Rectal smooth muscle tissue (tissue), 1 donor: ENCODE measurements around the gene LRRC9.
"Not testable (repeated sequence)": the region's sequence is repeated elsewhere in the genome, so short reads cannot be mapped to it uniquely, and the experiment has no call there.

Source experiments
- H3K27ac ChIP-seq: one replicate; pipeline ENCODE4 v1.7.0; 2013; ENCODE audit warnings: low read depth, low read length, inconsistent platforms
- H3K27me3 ChIP-seq: one replicate; pipeline ENCODE4 v1.7.0; 2013; ENCODE audit warnings: low read length; ENCODE audit not compliant: control insufficient read depth, insufficient read depth
- H3K36me3 ChIP-seq: one replicate; pipeline ENCODE4 v1.7.0; 2013; ENCODE audit warnings: low read length; ENCODE audit not compliant: control insufficient read depth, insufficient read depth
- H3K4me1 ChIP-seq: one replicate; pipeline ENCODE4 v1.7.0; 2013; ENCODE audit warnings: low read length; ENCODE audit not compliant: control insufficient read depth, insufficient read depth
- H3K4me3 ChIP-seq: one replicate; pipeline ENCODE4 v1.7.0; 2013; ENCODE audit warnings: low read length
- H3K9ac ChIP-seq: one replicate; pipeline ENCODE4 v1.7.0; 2013; ENCODE audit warnings: low read length

Gene LRRC9

DNA sequence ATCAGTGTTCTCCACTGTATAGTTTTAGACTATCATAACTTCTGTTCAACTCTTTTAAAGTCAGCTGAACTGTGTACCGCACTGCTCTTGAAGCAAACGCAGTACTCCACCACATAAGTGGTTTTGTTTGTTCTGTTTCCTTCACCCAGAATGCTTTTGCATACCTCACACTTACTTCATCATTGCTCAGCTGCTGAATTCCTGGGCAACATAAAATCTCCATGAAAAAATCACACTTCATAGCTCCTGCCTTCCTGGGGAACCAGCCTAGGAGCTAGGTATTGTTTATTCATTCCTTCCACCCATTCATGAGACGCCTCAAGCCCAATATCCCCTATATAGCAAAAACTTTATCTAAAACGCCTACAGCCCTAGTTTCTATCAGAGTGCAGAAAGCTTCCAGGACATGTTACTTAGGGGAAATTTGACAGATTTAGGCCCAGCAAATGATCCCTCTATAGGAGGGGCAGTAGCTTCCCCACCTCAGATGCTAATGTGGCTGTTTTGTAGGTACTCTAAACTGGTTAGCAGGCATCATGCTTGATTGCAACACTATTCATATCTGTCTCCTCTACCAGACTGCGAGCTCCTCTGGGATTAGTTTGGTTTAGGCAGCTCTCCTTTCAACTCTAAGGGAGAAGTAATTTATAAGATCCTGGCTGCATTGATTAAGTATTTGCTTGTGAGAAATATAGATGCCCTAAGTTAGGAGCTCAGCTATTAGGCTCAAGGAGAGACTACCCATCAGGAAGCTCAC, 44.5 kb downstream of the LRRC9 start:
- no peak overlapping the region for H3K9ac ChIP-seq
- H3K27ac ChIP-seq = no peak overlapping the region
- H3K27me3 ChIP-seq = no peaks in the 10 kb centered on the region
- H3K4me1 ChIP-seq = no peaks in the 10 kb centered on the region
- no peaks in the 10 kb centered on the region for H3K36me3 ChIP-seq
- no peak overlapping the region for H3K4me3 ChIP-seq

GRCh38 chr14:59969319-59969718, 49.4 kb downstream of the LRRC9 start:
- H3K27me3 ChIP-seq = no peaks in the 10 kb centered on the region
- H3K9ac ChIP-seq = no peak overlapping the region
- no peak overlapping the region for H3K27ac ChIP-seq
- no peaks in the 10 kb centered on the region for H3K4me1 ChIP-seq
- no peak overlapping the region for H3K4me3 ChIP-seq
- H3K36me3 ChIP-seq = no peaks in the 10 kb centered on the region

DNA sequence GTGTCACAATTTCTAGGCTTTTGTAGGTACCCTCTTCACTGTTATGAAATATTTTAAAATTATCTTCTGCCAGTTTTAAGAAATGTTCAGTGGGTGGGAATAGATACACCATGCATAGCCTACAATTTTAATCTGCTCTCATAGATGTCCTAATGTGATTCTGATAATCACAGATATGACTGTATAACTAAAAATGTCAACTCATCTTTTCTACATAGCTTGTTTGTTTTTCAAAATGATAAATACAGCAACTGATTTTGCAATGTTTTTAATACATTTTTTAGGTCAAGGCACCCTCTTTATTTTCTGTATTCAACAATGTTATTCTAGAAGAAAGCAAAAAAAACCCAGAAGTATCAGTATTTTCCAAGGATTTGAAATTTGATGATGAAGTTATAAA, 61.6 kb downstream of the LRRC9 start:
- no peak overlapping the region for H3K4me3 ChIP-seq
- no peak overlapping the region for H3K27ac ChIP-seq
- H3K4me1 ChIP-seq = no peaks in the 10 kb centered on the region
- H3K36me3 ChIP-seq = no peaks in the 10 kb centered on the region
- no peaks in the 10 kb centered on the region for H3K27me3 ChIP-seq
- H3K9ac ChIP-seq = no peak overlapping the region

- Histone ChIP-seq H3K4me3 (no peak overlapping the region), H3K9ac (no peak overlapping the region), H3K36me3 (no peaks in the 10 kb centered on the region), H3K27ac (no peak overlapping the region), H3K27me3 (no peaks in the 10 kb centered on the region), H3K4me1 (no peaks in the 10 kb centered on the region)
These were observed 63.1 kb downstream of the LRRC9 start for GRCh38 chr14:59983048-59983447.

DNA sequence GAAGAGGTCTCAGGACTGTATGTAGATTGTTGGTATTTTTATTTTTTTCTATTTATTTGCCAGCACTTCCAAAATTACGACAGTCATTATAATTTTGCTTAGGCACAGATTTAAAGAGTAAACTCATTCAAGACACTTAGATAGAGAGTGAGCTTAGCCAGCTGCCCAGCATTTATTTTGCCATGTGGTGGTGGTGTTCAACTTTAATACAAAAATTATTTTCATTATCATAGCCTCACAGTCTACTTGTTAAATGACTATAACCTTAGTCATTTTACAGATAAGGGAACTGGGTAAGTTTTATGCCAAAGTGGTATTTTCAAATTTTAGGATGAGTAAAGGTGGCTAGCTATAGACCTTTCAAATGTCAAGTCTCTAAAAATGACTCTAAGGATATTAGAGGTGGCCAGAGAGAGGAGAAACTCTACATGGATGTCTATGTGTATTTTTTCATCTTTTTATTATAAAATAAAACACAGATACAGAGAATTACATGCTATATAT, 66.7 kb downstream of the LRRC9 start:
- no peaks in the 10 kb centered on the region for H3K4me1 ChIP-seq
- no peak overlapping the region for H3K4me3 ChIP-seq
- H3K27ac ChIP-seq = no peak overlapping the region

GRCh38 chr14:59997449-59997848, 77.5 kb downstream of the LRRC9 start:
- Histone ChIP-seq H3K4me1 (no peaks in the 10 kb centered on the region), H3K4me3 (no peak overlapping the region), H3K27me3 (no peaks in the 10 kb centered on the region), H3K36me3 (no peaks in the 10 kb centered on the region), H3K27ac (no peak overlapping the region), H3K9ac (no peak overlapping the region)

More for the DNA sequence above, 66.7 kb downstream of the LRRC9 start:
- no peaks in the 10 kb centered on the region for H3K27me3 ChIP-seq
- H3K9ac ChIP-seq = no peak overlapping the region
- no peaks in the 10 kb centered on the region for H3K36me3 ChIP-seq

DNA sequence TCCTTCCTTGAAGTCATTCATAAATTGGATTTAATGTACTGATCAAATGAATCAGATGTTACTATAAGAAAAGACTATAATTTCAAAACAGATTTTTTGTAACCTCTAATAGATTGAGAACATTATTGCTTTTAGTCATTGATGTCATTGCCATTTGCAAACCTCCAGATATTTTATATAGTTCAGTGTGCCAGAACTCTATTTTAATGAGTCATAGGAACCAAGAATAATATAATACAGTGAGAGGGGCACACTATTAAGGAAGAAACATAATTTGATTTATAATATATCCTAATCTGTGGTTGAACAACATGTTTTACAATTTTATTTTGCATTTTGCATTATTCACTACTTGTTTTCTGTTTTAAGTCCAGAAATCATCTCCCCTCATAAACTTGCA, 78.0 kb downstream of the LRRC9 start:
- Histone ChIP-seq H3K27me3 (no peaks in the 10 kb centered on the region), H3K27ac (no peak overlapping the region), H3K36me3 (no peaks in the 10 kb centered on the region), H3K4me3 (no peak overlapping the region), H3K4me1 (no peaks in the 10 kb centered on the region), H3K9ac (no peak overlapping the region)

DNA sequence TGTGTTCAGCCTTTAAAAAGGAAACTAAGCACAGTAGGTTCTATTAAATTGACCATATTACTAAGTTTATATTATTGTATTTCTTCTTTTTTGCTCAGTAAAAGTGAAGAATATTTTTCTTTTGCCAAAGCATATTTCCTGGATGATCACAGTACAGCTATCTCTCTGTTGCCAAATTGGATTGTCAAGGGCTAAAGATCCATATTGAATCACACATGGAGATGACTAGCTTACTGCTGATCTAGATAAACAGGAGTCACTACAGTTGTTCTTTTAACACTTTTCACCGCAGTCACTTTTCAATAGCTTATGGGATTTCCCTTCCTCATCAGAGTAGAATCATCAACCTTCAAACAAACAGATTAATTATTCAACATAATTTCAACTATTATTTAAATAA, 78.6 kb downstream of the LRRC9 start:
- no peak overlapping the region for H3K4me3 ChIP-seq
- no peaks in the 10 kb centered on the region for H3K4me1 ChIP-seq
- H3K27me3 ChIP-seq = no peaks in the 10 kb centered on the region
- no peak overlapping the region for H3K27ac ChIP-seq
- no peaks in the 10 kb centered on the region for H3K36me3 ChIP-seq
- H3K9ac ChIP-seq = no peak overlapping the region

DNA sequence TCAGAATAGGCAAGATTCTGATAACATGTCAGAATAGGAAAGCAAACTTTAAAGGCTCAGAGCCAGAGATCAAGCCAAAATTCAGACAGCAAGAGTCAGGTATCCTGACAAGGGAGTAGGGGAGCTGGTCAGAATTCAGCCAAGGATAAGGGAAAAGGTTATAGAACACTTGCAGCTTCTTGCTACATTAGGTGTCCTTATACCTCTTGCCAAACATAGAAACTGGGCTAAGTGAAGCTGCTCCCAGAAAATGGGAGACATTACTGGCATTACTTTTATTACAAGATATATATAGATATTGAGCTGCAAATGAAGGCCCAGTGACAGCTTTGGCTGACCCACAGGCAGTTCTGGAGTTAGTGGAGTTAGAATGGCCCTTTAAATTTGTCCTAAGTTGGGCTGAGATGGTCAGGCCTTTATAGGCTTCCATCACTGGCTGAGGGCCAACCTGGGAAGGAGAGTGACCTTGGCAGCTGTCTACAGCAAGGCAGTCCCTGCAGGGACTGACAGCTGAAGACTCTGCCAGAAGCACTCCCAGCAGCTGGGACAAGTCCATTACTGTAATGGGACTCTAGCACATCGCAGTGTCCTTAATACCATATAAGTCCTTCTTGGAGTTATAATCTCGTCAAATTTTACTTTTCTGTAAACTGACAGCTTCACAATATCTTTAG, 83.0 kb downstream of the LRRC9 start:
- H3K27me3 ChIP-seq = no peaks in the 10 kb centered on the region
- H3K4me1 ChIP-seq = no peaks in the 10 kb centered on the region
- H3K36me3 ChIP-seq = no peaks in the 10 kb centered on the region
- H3K9ac ChIP-seq = no peak overlapping the region
- no peak overlapping the region for H3K4me3 ChIP-seq
- no peak overlapping the region for H3K27ac ChIP-seq

- H3K27ac ChIP-seq = no peak overlapping the region
These were observed 84.0 kb downstream of the LRRC9 start for GRCh38 chr14:60003991-60004390.

GRCh38 chr14:60008042-60008441, 88.1 kb downstream of the LRRC9 start:
- no peak overlapping the region for H3K9ac ChIP-seq
- H3K4me3 ChIP-seq = no peak overlapping the region
- no peaks in the 10 kb centered on the region for H3K27me3 ChIP-seq
- no peak overlapping the region for H3K27ac ChIP-seq
- H3K36me3 ChIP-seq = no peaks in the 10 kb centered on the region
- H3K4me1 ChIP-seq = no peaks in the 10 kb centered on the region

More at GRCh38 chr14:60003991-60004390, 84.0 kb downstream of the LRRC9 start:
- H3K36me3 ChIP-seq = no peaks in the 10 kb centered on the region
- no peak overlapping the region for H3K4me3 ChIP-seq
- H3K9ac ChIP-seq = no peak overlapping the region
- H3K4me1 ChIP-seq = no peaks in the 10 kb centered on the region
- H3K27me3 ChIP-seq = no peaks in the 10 kb centered on the region

- not testable (repeated sequence) for H3K9ac ChIP-seq, H3K27ac ChIP-seq, H3K36me3 ChIP-seq, H3K4me1 ChIP-seq, H3K27me3 ChIP-seq, H3K4me3 ChIP-seq
These were observed 90.3 kb downstream of the LRRC9 start for GRCh38 chr14:60010263-60010662.

DNA sequence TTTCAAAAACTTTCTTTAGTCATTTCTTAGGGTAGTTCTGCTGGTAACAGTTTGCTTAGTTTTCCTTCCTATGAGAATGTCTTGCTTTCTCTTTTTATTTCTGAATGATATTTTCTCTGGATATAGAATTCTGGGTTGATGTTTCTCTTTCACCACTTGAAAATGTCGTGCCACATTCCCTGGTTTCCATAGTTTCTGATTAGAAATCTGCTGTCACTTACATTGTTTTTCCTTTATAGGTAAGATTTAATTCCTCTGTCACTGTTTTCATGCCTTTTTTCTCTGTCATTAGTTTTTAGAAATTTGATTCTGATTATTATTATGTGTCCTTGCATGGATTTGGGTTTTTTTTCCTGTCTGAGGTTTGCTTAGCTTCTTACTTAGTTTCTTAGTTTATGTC, 94.5 kb downstream of the LRRC9 start:
- Histone ChIP-seq H3K27ac (no peak overlapping the region), H3K4me1 (no peaks in the 10 kb centered on the region), H3K4me3 (no peak overlapping the region), H3K27me3 (no peaks in the 10 kb centered on the region), H3K9ac (no peak overlapping the region), H3K36me3 (no peaks in the 10 kb centered on the region)
